Upper lobe of right lung (tissue), 1 donor: Measurements from ENCODE around the gene TSPAN15. TPM values are rescaled to one million over a fixed set of nuclear protein-coding genes. Genes with fewer than 3 reads are reported as not detected.

Source experiments
- ATAC-seq: fragments of 200-7000 bp; cut with Tn5 transposase; one replicate; pipeline ENCODE4 v1.9.1; 2020; ENCODE audit warnings: mild to moderate bottlenecking, moderate library complexity
- DNase-seq: peaks from one replicate; pipeline ENCODE4 v3.0.0-alpha.2; 2020
- H3K27ac ChIP-seq: fragments of 200-600 bp; one replicate; pipeline ENCODE4 v1.8.0; 2022
- H3K27me3 ChIP-seq: fragments of 200-600 bp; one replicate; pipeline ENCODE4 v1.8.0; 2022; ENCODE audit warnings: mild to moderate bottlenecking
- H3K36me3 ChIP-seq: fragments of 200-600 bp; one replicate; pipeline ENCODE4 v1.8.0; 2022
- H3K4me1 ChIP-seq: fragments of 200-600 bp; one replicate; pipeline ENCODE4 v1.8.0; 2022
- H3K4me3 ChIP-seq: fragments of 200-600 bp; one replicate; pipeline ENCODE4 v1.8.0; 2022; ENCODE audit warnings: mild to moderate bottlenecking
- H3K9me3 ChIP-seq: fragments of 200-600 bp; one replicate; pipeline ENCODE4 v1.8.0; 2022
- CTCF ChIP-seq: fragments of 200-600 bp; IDR thresholded peaks from one replicate; pipeline ENCODE4 v1.8.0; 2022; ENCODE audit warnings: antibody characterized with exemption
- intact Hi-C: fragments of 100-400 bp; cut with DNase I; formaldehyde crosslinking; loops from one replicate; pipeline ENCODE4 v1.11.0; 2022
- total RNA-seq: library from RNA; stranded (reverse); fragmentation: NEBNext Ultra II Directional; extraction: Animal tissue kit (Norgen Biotek cat#: 25700); gene quantifications from one replicate; pipeline ENCODE4 v1.2.1, GENCODE V29; 2021
- donor health status: DM: no; HTN: yes; CAD: no; lungs with severe emphysema.

The TSPAN15 gene
- total RNA-seq, 1 donor from 2014 or later: 47.3 TPM

GRCh38 chr10:69434926-69435325 is 16.3 kb upstream of the TSPAN15 start:
- H3K36me3 ChIP-seq: no peaks in the 10 kb centered on the region
- DNase-seq (peak; percentile 39), ATAC-seq (no peak)
- TF ChIP-seq CTCF: no peak
- H3K27me3 ChIP-seq: no peaks in the 10 kb centered on the region
- H3K9me3 ChIP-seq: no peaks in the 10 kb centered on the region
- peaks cover 19% of the 10 kb centered on the region for H3K4me1 ChIP-seq
- H3K4me3 ChIP-seq: no peak overlapping the region
- H3K27ac ChIP-seq: no peak overlapping the region
- intact Hi-C loops: no loop called here

- no peak overlapping the region for H3K4me3 ChIP-seq
- H3K27ac ChIP-seq: no peak overlapping the region
- intact Hi-C loops: no loop called here
- ATAC-seq (no peak), DNase-seq (peak; percentile 52)
- no peaks in the 10 kb centered on the region for H3K36me3 ChIP-seq
- peaks cover 24% of the 10 kb centered on the region for H3K4me1 ChIP-seq
- no peaks in the 10 kb centered on the region for H3K27me3 ChIP-seq
- H3K9me3 ChIP-seq: no peaks in the 10 kb centered on the region
- no peak for TF ChIP-seq CTCF
Measured at GRCh38 chr10:69435966-69436520, 15.2 kb upstream of the TSPAN15 start.

- Histone ChIP-seq H3K27me3 (no peaks in the 10 kb centered on the region), H3K4me3 (no peak overlapping the region), H3K9me3 (no peaks in the 10 kb centered on the region), H3K36me3 (no peaks in the 10 kb centered on the region), H3K27ac (no peak overlapping the region), H3K4me1 (peaks cover 24% of the 10 kb centered on the region)
- intact Hi-C loops: no loop called here
- DNase-seq (peak; percentile 34), ATAC-seq (no peak)
- TF ChIP-seq CTCF: no peak
Measured at GRCh38 chr10:69437321-69438259, 13.7 kb upstream of the TSPAN15 start.

DNA sequence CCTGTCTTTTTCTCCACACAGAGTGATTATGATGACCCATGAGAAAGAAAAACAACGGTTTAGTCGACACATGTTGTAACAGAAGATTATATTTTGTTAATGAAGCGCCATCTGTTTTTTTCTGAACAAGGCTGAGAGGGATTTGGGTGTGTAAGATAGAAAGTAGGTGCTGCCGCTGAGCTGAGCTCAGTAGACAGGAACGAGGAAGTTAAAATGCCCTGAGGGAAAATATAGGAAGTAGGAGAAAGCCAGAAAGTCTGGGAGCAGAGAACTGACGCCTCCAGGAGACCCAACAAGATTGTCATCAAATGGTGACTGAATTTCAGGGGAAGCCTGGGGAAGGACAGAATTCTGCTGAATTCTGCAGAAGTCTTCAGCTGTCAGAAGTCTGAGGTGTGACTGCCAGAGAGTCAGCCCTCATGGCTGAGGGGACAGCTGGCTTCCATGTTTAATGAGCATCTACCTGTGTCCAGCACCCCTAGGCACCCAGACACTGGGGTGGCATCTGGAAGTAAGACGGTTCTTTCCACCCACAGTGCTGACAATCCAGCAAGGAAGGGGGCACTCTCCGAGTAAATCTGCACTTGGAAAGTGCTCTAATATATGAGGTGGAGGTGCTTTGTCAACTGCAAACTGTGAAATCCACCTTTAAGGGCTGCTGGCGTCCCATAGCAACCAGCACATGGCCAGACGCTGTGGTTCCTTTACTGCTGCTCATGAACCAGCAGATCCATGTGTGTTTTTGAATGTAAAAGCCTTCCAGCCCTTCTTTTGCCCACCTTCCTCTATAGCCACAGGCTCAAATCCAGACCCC is 12.5 kb upstream of the TSPAN15 start:
- no peak for TF ChIP-seq CTCF
- intact Hi-C loops: no loop called here
- Histone ChIP-seq H3K9me3 (no peaks in the 10 kb centered on the region), H3K27me3 (no peaks in the 10 kb centered on the region), H3K27ac (peak overlapping the region; percentile 81), H3K36me3 (no peaks in the 10 kb centered on the region), H3K4me3 (no peak overlapping the region), H3K4me1 (peaks cover 24% of the 10 kb centered on the region)
- DNase-seq: peak; percentile 50
- ATAC-seq: peak; percentile 79

DNA sequence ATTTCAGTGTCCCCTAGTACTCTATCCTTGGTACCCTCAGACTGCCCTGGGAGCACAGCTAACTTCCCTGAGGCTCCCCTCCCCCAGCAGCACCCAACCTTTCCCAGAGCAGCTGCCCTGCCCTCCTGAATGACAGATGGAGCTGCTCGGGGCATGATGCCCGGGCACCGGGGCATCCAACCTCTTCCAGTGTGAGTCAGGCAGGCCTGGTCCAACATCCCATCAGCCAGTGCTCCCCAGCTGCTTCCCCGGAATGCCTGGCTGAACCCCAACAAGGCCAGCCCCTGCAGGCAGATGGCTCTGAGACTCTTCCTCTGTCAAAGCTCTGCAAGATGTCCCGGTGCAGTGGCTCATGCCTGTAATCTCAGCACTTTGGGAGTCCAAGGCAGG is 11.9 kb upstream of the TSPAN15 start:
- peak overlapping the region; percentile 81 for H3K27ac ChIP-seq
- ATAC-seq (peak; percentile 52), DNase-seq (peak; percentile 67)
- H3K27me3 ChIP-seq: no peaks in the 10 kb centered on the region
- no peaks in the 10 kb centered on the region for H3K9me3 ChIP-seq
- intact Hi-C loops: no loop called here
- no peak for TF ChIP-seq CTCF
- H3K36me3 ChIP-seq: no peaks in the 10 kb centered on the region
- H3K4me3 ChIP-seq: no peak overlapping the region
- H3K4me1 ChIP-seq: peaks cover 24% of the 10 kb centered on the region
